Type B pancreatic cell (in vitro differentiated cells): ENCODE measurements around the gene REXO4. TPM values are rescaled to one million over a fixed set of nuclear protein-coding genes. Genes with fewer than 3 reads are reported as not detected.
"Not testable (repeated sequence)": the region's sequence is repeated elsewhere in the genome, so short reads cannot be mapped to it uniquely, and the experiment has no call there.

Experiments
- DNase-seq: peaks from one replicate; pipeline ENCODE4 v3.0.0; 2021; ENCODE audit warnings: mixed read lengths; ENCODE audit not compliant: unreplicated experiment; ENCODE audit errors: extremely low spot score
- H3K27ac Mint-ChIP-seq: 2 replicates; pipeline ENCODE4 v1.8.0; 2021; ENCODE audit warnings: mild to moderate bottlenecking, mixed read lengths
- H3K27me3 Mint-ChIP-seq: 2 replicates; pipeline ENCODE4 v1.8.0; 2021; ENCODE audit warnings: mixed read lengths
- H3K36me3 Mint-ChIP-seq: 2 replicates; pipeline ENCODE4 v1.8.0; 2021; ENCODE audit warnings: mixed read lengths
- H3K4me1 Mint-ChIP-seq: one replicate; pipeline ENCODE4 v1.8.0; 2021; ENCODE audit warnings: mixed read lengths; ENCODE audit not compliant: unreplicated experiment
- H3K4me3 Mint-ChIP-seq: 2 replicates; pipeline ENCODE4 v1.8.0; 2021; ENCODE audit warnings: mild to moderate bottlenecking, mixed read lengths
- H3K9me3 Mint-ChIP-seq: 2 replicates; pipeline ENCODE4 v1.8.0; 2021; ENCODE audit warnings: mixed read lengths
- CTCF ChIP-seq: fragments of 200-600 bp; sonication (generic); conservative IDR thresholded peaks from 2 replicates; pipeline ENCODE4 v1.5.0; 2021; ENCODE audit warnings: antibody characterized with exemption, mild to moderate bottlenecking
- total RNA-seq: library from RNA; stranded (reverse); gene quantifications from 2 replicates; pipeline ENCODE4 v1.2.1, GENCODE V29; 2021; ENCODE audit warnings: low replicate concordance

The REXO4 gene
- total RNA-seq, 1 donor from 2014 or later = 26.5 TPM

DNA sequence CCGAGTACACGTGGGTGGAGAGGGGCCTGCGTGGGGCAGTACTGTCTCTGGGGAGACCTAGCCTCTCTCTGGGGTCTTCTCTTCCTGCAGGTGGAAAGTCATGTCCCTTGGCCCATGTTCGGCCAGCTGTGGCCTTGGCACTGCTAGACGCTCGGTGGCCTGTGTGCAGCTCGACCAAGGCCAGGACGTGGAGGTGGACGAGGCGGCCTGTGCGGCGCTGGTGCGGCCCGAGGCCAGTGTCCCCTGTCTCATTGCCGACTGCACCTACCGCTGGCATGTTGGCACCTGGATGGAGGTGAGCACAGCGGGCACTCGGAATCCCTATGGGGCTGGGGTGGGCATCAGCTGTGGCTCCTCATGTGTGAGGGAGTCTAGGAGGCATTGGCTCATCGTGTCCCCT lies 36.5 kb upstream of the REXO4 start:
- DNase-seq = no peak
- Mint-ChIP-seq H3K4me1 (peaks cover 5% of the 10 kb centered on the region), H3K4me3 (no peak overlapping the region), H3K27me3 (no peaks in the 10 kb centered on the region), H3K9me3 (no peaks in the 10 kb centered on the region), H3K27ac (no peak overlapping the region), H3K36me3 (no peaks in the 10 kb centered on the region)
- TF ChIP-seq CTCF = no peak

DNA sequence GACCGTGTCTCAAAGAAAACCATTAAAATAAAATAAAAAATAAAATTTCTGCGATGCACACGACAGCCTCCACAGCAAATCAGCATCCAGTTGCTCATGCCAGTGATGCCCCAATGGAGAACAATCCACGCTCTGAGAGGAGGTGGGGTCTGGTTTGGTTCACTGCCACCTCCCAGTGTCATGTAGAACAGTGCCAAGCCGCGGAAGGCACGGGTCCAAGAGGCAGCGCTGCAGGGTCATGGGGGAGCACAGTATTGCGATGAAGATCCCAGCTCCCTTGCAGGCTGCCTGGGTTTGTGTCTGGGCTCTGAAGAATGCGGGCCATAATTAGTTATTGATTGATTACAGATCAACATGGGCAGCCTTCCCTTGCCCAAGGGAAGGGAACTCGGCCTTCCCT lies 35.8 kb upstream of the REXO4 start:
- no peaks in the 10 kb centered on the region for H3K9me3 Mint-ChIP-seq
- TF ChIP-seq CTCF = no peak
- peaks cover 5% of the 10 kb centered on the region for H3K4me1 Mint-ChIP-seq
- H3K4me3 Mint-ChIP-seq = no peak overlapping the region
- H3K36me3 Mint-ChIP-seq = no peaks in the 10 kb centered on the region
- no peak for DNase-seq
- H3K27ac Mint-ChIP-seq = no peak overlapping the region
- H3K27me3 Mint-ChIP-seq = no peaks in the 10 kb centered on the region

GRCh38 chr9:133452562-133452961 lies 34.8 kb upstream of the REXO4 start:
- no peak overlapping the region for H3K27ac Mint-ChIP-seq
- TF ChIP-seq CTCF = no peak
- no peak overlapping the region for H3K4me3 Mint-ChIP-seq
- peaks cover 5% of the 10 kb centered on the region for H3K4me1 Mint-ChIP-seq
- H3K27me3 Mint-ChIP-seq = no peaks in the 10 kb centered on the region
- no peak for DNase-seq
- H3K36me3 Mint-ChIP-seq = no peaks in the 10 kb centered on the region
- H3K9me3 Mint-ChIP-seq = no peaks in the 10 kb centered on the region

DNA sequence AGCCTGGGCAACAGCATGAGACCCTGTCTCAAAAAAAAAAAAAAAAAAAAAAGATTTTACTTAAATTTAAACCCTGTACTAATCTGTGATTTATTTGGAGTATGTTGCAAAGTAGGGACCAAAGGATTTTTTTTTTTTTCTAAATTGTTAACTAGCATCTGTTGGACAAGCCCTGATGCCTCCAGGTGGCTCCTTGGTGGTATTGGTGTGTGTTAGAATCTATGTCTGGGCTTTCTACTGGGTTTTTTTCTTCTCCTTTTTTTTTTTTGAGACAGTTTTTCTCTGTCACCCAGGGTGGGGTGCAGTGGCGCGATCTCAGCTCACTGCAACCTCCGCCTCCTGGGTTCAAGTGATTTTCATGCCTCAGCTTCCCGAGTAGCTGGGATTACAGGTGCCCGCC lies 34.1 kb upstream of the REXO4 start:
- H3K27me3 Mint-ChIP-seq, H3K4me3 Mint-ChIP-seq, H3K27ac Mint-ChIP-seq, H3K9me3 Mint-ChIP-seq, DNase-seq, H3K4me1 Mint-ChIP-seq, H3K36me3 Mint-ChIP-seq: not testable (repeated sequence)

- H3K36me3 Mint-ChIP-seq = no peaks in the 10 kb centered on the region
- no peaks in the 10 kb centered on the region for H3K9me3 Mint-ChIP-seq
- H3K27me3 Mint-ChIP-seq = no peaks in the 10 kb centered on the region
- H3K27ac Mint-ChIP-seq = no peak overlapping the region
- DNase-seq = no peak
- H3K4me1 Mint-ChIP-seq = peaks cover 5% of the 10 kb centered on the region
- no peak overlapping the region for H3K4me3 Mint-ChIP-seq
- TF ChIP-seq CTCF = no peak
Measured at GRCh38 chr9:133449760-133450159, 31.9 kb upstream of the REXO4 start.

DNA sequence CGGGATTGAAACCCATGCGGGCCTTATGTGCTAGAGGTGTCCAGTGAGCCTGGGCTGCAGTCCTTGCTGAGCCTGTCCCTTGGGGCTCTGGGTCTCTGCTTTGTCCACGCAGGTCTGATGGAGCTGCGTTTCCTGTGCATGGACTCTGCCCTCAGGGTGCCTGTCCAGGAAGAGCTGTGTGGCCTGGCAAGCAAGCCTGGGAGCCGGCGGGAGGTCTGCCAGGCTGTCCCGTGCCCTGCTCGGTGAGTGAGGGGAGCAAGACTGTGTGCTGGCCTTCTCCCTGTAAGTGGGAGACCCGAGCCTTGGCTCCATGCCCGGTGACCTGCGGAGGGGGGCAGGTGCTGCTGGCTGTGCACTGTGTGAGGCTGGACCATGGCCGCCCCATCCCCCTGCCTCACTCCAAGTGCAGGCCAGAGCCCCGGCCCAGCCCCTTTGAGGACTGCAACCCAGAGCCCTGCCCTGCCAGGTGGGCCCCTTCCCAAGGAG lies 30.7 kb upstream of the REXO4 start:
- no peak overlapping the region for H3K4me3 Mint-ChIP-seq
- DNase-seq = no peak
- no peaks in the 10 kb centered on the region for H3K9me3 Mint-ChIP-seq
- no peaks in the 10 kb centered on the region for H3K36me3 Mint-ChIP-seq
- TF ChIP-seq CTCF = no peak
- H3K4me1 Mint-ChIP-seq = peaks cover under 1% of the 10 kb centered on the region
- H3K27ac Mint-ChIP-seq = no peak overlapping the region
- H3K27me3 Mint-ChIP-seq = no peaks in the 10 kb centered on the region
